Measurements from ENCODE around the gene SLC26A1. TPM values are rescaled to one million over a fixed set of nuclear protein-coding genes. Genes with fewer than 3 reads are reported as not detected.

Gene SLC26A1
- total RNA-seq, 2 experiments from 2014 or later = not detected

Other genes starting within 250 kb of the SLC26A1 start
- gene CPLX1, start 167.3 kb downstream of the SLC26A1 start, total RNA-seq = under 1 TPM; 0.43 to 0.61 TPM
- gene GAK, start 61.1 kb downstream of the SLC26A1 start, total RNA-seq = 100 to 1,000 TPM in 1 of 2 experiments, 10 to 100 TPM in 1; 97.0 to 101 TPM
- gene TMEM175, start 60.9 kb downstream of the SLC26A1 start, total RNA-seq = 10 to 100 TPM; 13.8 to 15.8 TPM
- gene DGKQ, start 19.8 kb downstream of the SLC26A1 start, total RNA-seq = 10 to 100 TPM; 11.1 to 11.4 TPM
- gene IDUA, start 6.4 kb downstream of the SLC26A1 start, total RNA-seq = 10 to 100 TPM in 1 of 2 experiments, 1 to 10 TPM in 1; 9.0 to 10.1 TPM
- gene FGFRL1, start 18.2 kb upstream of the SLC26A1 start, total RNA-seq = 10 to 100 TPM; 12.2 to 15.1 TPM
- gene RNF212, start 120.2 kb upstream of the SLC26A1 start, total RNA-seq = 1 to 10 TPM in 1 of 2 experiments, under 1 TPM in 1; 0.87 to 1.4 TPM
- 1 to 10 TPM; 9.0 to 9.5 TPM for gene SPON2, start 179.2 kb upstream of the SLC26A1 start, total RNA-seq

Measured in activated CD4-positive, alpha-beta memory T cell treated with anti-CD3 and anti-CD28 coated beads for 36 hours (primary cell).